H9 (cell line): ENCODE results near the gene MYO10. TPM values are rescaled to one million over a fixed set of nuclear protein-coding genes. Genes with fewer than 3 reads are reported as not detected.

Experiments
- DNase-seq: peaks from one replicate; pipeline ENCODE4 v3.0.0-alpha.2; 2017
- H2AFZ ChIP-seq: one replicate; pipeline ENCODE4 v1.6.1; 2013; ENCODE audit warnings: mild to moderate bottlenecking, low read length, control low read depth, moderate library complexity
- H2AK5ac ChIP-seq: 2 replicates; pipeline ENCODE4 v1.6.1; 2013; ENCODE audit warnings: low read length, control low read depth, mixed read lengths; ENCODE audit not compliant: insufficient read length
- H2BK120ac ChIP-seq: one replicate; pipeline ENCODE4 v1.6.1; 2013; ENCODE audit warnings: low read depth, mild to moderate bottlenecking, low read length, control low read depth, inconsistent platforms; ENCODE audit not compliant: poor library complexity, severe bottlenecking
- H2BK12ac ChIP-seq: 2 replicates; pipeline ENCODE4 v1.6.1; 2013; ENCODE audit warnings: low read length, control low read depth, mixed read lengths, low read depth; ENCODE audit not compliant: insufficient read length
- H2BK15ac ChIP-seq: 2 replicates; pipeline ENCODE4 v1.6.1; 2013; ENCODE audit warnings: low read depth, low read length, control low read depth
- H2BK20ac ChIP-seq: one replicate; pipeline ENCODE4 v1.6.1; 2013; ENCODE audit warnings: low read depth, mild to moderate bottlenecking, low read length, control low read depth, inconsistent platforms; ENCODE audit not compliant: poor library complexity, severe bottlenecking
- H2BK5ac ChIP-seq: 2 replicates; pipeline ENCODE4 v1.6.1; 2013; ENCODE audit warnings: low read length, control low read depth, mixed read lengths; ENCODE audit not compliant: insufficient read length
- H3K14ac ChIP-seq: 2 replicates; pipeline ENCODE4 v1.6.1; 2013; ENCODE audit warnings: low read length, control low read depth; ENCODE audit not compliant: insufficient read depth
- H3K18ac ChIP-seq: 2 replicates; pipeline ENCODE4 v1.6.1; 2013; ENCODE audit warnings: low read depth, mild to moderate bottlenecking, mixed read lengths, low read length, control low read depth; ENCODE audit not compliant: insufficient read length
- H3K23ac ChIP-seq: 2 replicates; pipeline ENCODE4 v1.6.1; 2013; ENCODE audit warnings: low read length, control low read depth, mixed read lengths, low read depth; ENCODE audit not compliant: insufficient read length
- H3K23me2 ChIP-seq: 2 replicates; pipeline ENCODE4 v1.6.1; 2013; ENCODE audit warnings: low read depth, mild to moderate bottlenecking, mixed read lengths, low read length, control low read depth; ENCODE audit not compliant: insufficient read length, poor library complexity, severe bottlenecking
- H3K27ac ChIP-seq: 2 replicates; pipeline ENCODE4 v1.5.1; 2013; ENCODE audit warnings: low read length, control low read depth, mixed read lengths, low read depth; ENCODE audit not compliant: insufficient read length
- H3K27me3 ChIP-seq: 2 replicates; pipeline ENCODE4 v1.6.1; 2013; ENCODE audit warnings: low read length, control low read depth, inconsistent platforms; ENCODE audit not compliant: insufficient read depth
- H3K4ac ChIP-seq: 2 replicates; pipeline ENCODE4 v1.6.1; 2013; ENCODE audit warnings: low read depth, mild to moderate bottlenecking, control low read depth, inconsistent platforms, low read length, moderate library complexity
- H3K4me1 ChIP-seq: 2 replicates; pipeline ENCODE4 v1.6.1; 2013; ENCODE audit warnings: low read length, control low read depth, inconsistent platforms; ENCODE audit not compliant: insufficient read depth
- H3K4me2 ChIP-seq: 2 replicates; pipeline ENCODE4 v1.6.1; 2013; ENCODE audit warnings: low read length, control low read depth, mixed read lengths; ENCODE audit not compliant: insufficient read length, insufficient read depth
- H3K56ac ChIP-seq: 2 replicates; pipeline ENCODE4 v1.6.1; 2013; ENCODE audit warnings: low read depth, mild to moderate bottlenecking, mixed read lengths, low read length, control low read depth; ENCODE audit not compliant: insufficient read length
- H3K79me1 ChIP-seq: 2 replicates; pipeline ENCODE4 v1.6.1; 2013; ENCODE audit warnings: low read depth, mild to moderate bottlenecking, moderate library complexity, low read length, control low read depth, inconsistent platforms; ENCODE audit not compliant: insufficient read depth, poor library complexity, severe bottlenecking
- H3K79me2 ChIP-seq: 2 replicates; pipeline ENCODE4 v1.6.1; 2013; ENCODE audit warnings: low read length, control low read depth, inconsistent platforms; ENCODE audit not compliant: insufficient read depth
- H3K9ac ChIP-seq: 2 replicates; pipeline ENCODE4 v1.6.1; 2013; ENCODE audit warnings: low read length, control low read depth, mixed read lengths; ENCODE audit not compliant: insufficient read length; ENCODE audit errors: extremely low read depth
- H3K9me3 ChIP-seq: one replicate; pipeline ENCODE4 v1.6.1; 2013; ENCODE audit warnings: low read depth, low read length, inconsistent platforms; ENCODE audit not compliant: control insufficient read depth
- H3T11ph ChIP-seq: one replicate; pipeline ENCODE4 v1.6.1; 2013; ENCODE audit warnings: mild to moderate bottlenecking, low read length, control low read depth, inconsistent platforms
- H4K20me1 ChIP-seq: one replicate; pipeline ENCODE4 v1.6.1; 2013; ENCODE audit not compliant: control insufficient read depth, insufficient read length, insufficient read depth
- H4K5ac ChIP-seq: 2 replicates; pipeline ENCODE4 v1.6.1; 2013; ENCODE audit warnings: low read depth, mild to moderate bottlenecking, mixed read lengths, low read length, control low read depth; ENCODE audit not compliant: insufficient read length
- H4K8ac ChIP-seq: replicated peaks from 2 replicates; pipeline ENCODE4 v1.6.1; 2013; ENCODE audit warnings: low read length, control low read depth, mixed read lengths, low read depth; ENCODE audit not compliant: insufficient read length
- H4K91ac ChIP-seq: 2 replicates; pipeline ENCODE4 v1.6.1; 2013; ENCODE audit warnings: low read depth, mild to moderate bottlenecking, moderate library complexity, mixed read lengths, low read length, control low read depth; ENCODE audit not compliant: insufficient read length
- H3K27ac Mint-ChIP-seq, 3 experiments: 2 replicates in 2 of 3; 3 replicates in 1 of 3; pipeline ENCODE4 v1.8.0; 2020 to 2021; ENCODE audit warnings: mixed read lengths in 3 of 3, mild to moderate bottlenecking in 1 of 3, moderate library complexity in 1 of 3
- H3K27me3 Mint-ChIP-seq: 2 replicates; pipeline ENCODE4 v1.8.0; 2021; ENCODE audit warnings: low read depth, mild to moderate bottlenecking, moderate library complexity, mixed read lengths
- H3K36me3 Mint-ChIP-seq, 3 experiments: 2 replicates in 2 of 3; 3 replicates in 1 of 3; pipeline ENCODE4 v1.8.0; 2020 to 2021; ENCODE audit warnings: low read depth in 3 of 3, mixed read lengths in 3 of 3; ENCODE audit not compliant: insufficient read depth in 1 of 3
- H3K4me1 Mint-ChIP-seq, 2 experiments: 2 replicates each; pipeline ENCODE4 v1.8.0; 2020; ENCODE audit warnings: mixed read lengths in 2 of 2
- H3K4me3 Mint-ChIP-seq, 2 experiments: 2 replicates in 1 of 2; 3 replicates in 1 of 2; pipeline ENCODE4 v1.8.0; 2020 to 2021; ENCODE audit warnings: mild to moderate bottlenecking in 2 of 2, mixed read lengths in 2 of 2, moderate library complexity in 1 of 2
- H3K9me3 Mint-ChIP-seq, 2 experiments: 2 replicates in 1 of 2; 3 replicates in 1 of 2; pipeline ENCODE4 v1.8.0; 2020; ENCODE audit warnings: mild to moderate bottlenecking in 2 of 2, mixed read lengths in 2 of 2, moderate library complexity in 1 of 2
- WGBS: extraction: QIAGEN DNeasy Blood & Tissue Kit; methylation state at CpG from one replicate; pipeline ENCODE4 v1.1.7; 2013; ENCODE audit warnings: missing lambda C conversion rate, low lambda C conversion rate, mixed read lengths; ENCODE audit not compliant: insufficient read length; ENCODE audit errors: extremely low coverage; 5-methylcytosine and 5-hydroxymethylcytosine counted together
- total RNA-seq: library from RNA; stranded (reverse); gene quantifications from 2 replicates; pipeline ENCODE4 v1.2.1, GENCODE V29; 2021
- TF ChIP-seq, protein P1 (sequence below): fragments of 200-600 bp; sonication (generic); conservative IDR thresholded peaks from 3 replicates; pipeline ENCODE4 v1.8.0; 2021; ENCODE audit warnings: antibody characterized with exemption, mild to moderate bottlenecking

The MYO10 gene
- total RNA-seq, 1 experiment from 2014 or later = 127 TPM

DNA sequence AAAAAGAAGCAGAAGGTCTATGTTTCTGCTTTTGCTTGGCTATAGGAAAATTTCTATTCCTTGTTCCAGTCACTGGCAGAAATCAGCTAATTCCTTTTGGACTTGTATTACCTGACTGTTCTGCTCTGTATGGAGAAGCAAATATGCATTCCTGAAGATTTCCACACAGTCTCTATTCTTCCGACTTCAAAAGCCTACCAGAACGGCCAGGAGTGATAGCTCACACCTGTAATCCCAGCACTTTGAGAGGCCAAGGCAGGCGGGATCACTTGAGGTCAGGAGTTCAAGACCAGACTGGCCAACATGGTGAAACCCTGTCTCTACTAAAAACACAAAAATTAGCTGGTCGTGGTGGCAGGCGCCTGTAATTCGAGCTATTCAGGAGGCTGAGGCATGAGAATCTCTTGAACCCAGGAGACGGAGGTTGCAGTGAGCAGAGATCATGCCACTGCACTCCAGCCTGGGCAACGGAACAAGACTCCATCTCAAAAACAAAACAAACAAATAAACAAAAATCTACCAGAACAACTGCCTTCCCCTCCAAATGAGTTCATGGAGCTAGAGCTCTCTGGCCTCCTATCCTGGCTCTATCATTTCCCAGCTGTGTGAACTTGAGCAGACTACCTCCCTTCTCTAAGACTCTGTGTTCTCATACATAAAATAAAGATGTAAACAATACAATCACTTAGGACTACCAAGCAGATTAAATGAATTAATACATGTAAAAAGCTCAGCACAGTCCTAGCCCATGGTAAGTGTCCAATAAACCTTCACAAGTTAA is 17.0 kb downstream of the MYO10 start:
- Histone ChIP-seq H3K79me1 (peaks cover 7% of the 10 kb centered on the region), H3K27me3 (no peaks in the 10 kb centered on the region), H2BK120ac (no peak overlapping the region), H2BK5ac (no peak overlapping the region), H4K20me1 (no peaks in the 10 kb centered on the region), H3K18ac (no peak overlapping the region), H3K27ac (no peak overlapping the region), H2BK15ac (no peak overlapping the region), H3K56ac (no peak overlapping the region), H3K9ac (no peak overlapping the region), H2AK5ac (no peak overlapping the region), H3K9me3 (no peaks in the 10 kb centered on the region), H4K8ac (no peak overlapping the region), H4K5ac (no peak overlapping the region), H2AFZ (no peak overlapping the region), H4K91ac (no peak overlapping the region), H3K4me2 (no peak overlapping the region), H3K4me1 (no peaks in the 10 kb centered on the region), H3K23me2 (no peaks in the 10 kb centered on the region), H3T11ph (no peak overlapping the region), H2BK12ac (no peak overlapping the region), H3K14ac (no peak overlapping the region), H2BK20ac (no peak overlapping the region), H3K23ac (no peak overlapping the region), H3K4ac (no peak overlapping the region), H3K79me2 (no peaks in the 10 kb centered on the region; the same call in 1 of the 2 replicates)
- Mint-ChIP-seq H3K4me1 (peaks cover 2 to 10% of the 10 kb centered on the region in 2 experiments; a peak in 3 of 4 replicates), H3K9me3 (peaks cover 0 to 3% of the 10 kb centered on the region in 2 experiments; a peak in 1 of 5 replicates), H3K4me3 (no peak overlapping the region; a peak in 1 of 5 replicates), H3K27ac (peak overlapping the region in 2 of 3 experiments; percentile 45 to 64; a peak in 2 of 7 replicates), H3K27me3 (no peaks in the 10 kb centered on the region), H3K36me3 (peaks cover 4 to 7% (median 5%) of the 10 kb centered on the region in 3 experiments; a peak in 6 of 7 replicates)
- no CpG with 5 or more reads among the region's 8 CpGs for WGBS
- TF ChIP-seq, protein P1, sequence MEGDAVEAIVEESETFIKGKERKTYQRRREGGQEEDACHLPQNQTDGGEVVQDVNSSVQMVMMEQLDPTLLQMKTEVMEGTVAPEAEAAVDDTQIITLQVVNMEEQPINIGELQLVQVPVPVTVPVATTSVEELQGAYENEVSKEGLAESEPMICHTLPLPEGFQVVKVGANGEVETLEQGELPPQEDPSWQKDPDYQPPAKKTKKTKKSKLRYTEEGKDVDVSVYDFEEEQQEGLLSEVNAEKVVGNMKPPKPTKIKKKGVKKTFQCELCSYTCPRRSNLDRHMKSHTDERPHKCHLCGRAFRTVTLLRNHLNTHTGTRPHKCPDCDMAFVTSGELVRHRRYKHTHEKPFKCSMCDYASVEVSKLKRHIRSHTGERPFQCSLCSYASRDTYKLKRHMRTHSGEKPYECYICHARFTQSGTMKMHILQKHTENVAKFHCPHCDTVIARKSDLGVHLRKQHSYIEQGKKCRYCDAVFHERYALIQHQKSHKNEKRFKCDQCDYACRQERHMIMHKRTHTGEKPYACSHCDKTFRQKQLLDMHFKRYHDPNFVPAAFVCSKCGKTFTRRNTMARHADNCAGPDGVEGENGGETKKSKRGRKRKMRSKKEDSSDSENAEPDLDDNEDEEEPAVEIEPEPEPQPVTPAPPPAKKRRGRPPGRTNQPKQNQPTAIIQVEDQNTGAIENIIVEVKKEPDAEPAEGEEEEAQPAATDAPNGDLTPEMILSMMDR = no peak
- no peak for DNase-seq
